ENCODE measurements around the gene DDX10. TPM values are rescaled to one million over a fixed set of nuclear protein-coding genes. Genes with fewer than 3 reads are reported as not detected.

DDX10 gene
- total and polyA plus RNA-seq, 10 donors: 17.5 to 39.3 (median 23.0) TPM

DNA sequence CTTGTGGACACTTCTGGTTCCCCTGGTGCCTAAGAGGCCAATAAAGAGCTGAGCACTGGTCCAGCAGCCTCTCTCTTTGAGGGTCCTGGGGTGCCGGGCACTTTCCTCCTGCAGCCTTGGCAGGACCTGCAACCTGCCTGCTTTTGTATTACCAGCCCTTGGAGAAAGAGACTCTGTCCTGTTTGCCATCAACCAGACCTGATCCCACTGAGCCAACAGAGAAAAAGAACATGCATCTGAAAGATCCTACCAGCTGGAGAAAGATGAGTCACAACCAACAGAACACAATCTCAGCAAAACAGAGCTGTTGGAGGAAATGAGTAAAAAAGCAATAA is 321.0 kb downstream of the DDX10 start:
- Histone ChIP-seq H3K4me3 (no peak overlapping the region), H3K36me3 (no peaks in the 10 kb centered on the region), H3K27me3 (replicated peaks in 1 of 7) (no peaks in the 10 kb centered on the region), H3K9me3 (peaks cover 0 to 14% (median 0%) of the 10 kb centered on the region in 8 donors), H3K4me1 (no peaks in the 10 kb centered on the region), H3K27ac (no peak overlapping the region)
- TF ChIP-seq, protein P1, sequence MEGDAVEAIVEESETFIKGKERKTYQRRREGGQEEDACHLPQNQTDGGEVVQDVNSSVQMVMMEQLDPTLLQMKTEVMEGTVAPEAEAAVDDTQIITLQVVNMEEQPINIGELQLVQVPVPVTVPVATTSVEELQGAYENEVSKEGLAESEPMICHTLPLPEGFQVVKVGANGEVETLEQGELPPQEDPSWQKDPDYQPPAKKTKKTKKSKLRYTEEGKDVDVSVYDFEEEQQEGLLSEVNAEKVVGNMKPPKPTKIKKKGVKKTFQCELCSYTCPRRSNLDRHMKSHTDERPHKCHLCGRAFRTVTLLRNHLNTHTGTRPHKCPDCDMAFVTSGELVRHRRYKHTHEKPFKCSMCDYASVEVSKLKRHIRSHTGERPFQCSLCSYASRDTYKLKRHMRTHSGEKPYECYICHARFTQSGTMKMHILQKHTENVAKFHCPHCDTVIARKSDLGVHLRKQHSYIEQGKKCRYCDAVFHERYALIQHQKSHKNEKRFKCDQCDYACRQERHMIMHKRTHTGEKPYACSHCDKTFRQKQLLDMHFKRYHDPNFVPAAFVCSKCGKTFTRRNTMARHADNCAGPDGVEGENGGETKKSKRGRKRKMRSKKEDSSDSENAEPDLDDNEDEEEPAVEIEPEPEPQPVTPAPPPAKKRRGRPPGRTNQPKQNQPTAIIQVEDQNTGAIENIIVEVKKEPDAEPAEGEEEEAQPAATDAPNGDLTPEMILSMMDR (IDR thresholded peaks at IDR 0.05 in 8 of 11, conservative IDR thresholded peaks at IDR 0.05 in 3 of 11): no peak
- TF ChIP-seq POLR2AphosphoS5 (IDR thresholded peaks at IDR 0.05): no peak
- TF ChIP-seq POLR2A (IDR thresholded peaks at IDR 0.05): no peak
- no peak for DNase-seq
- intact Hi-C loops (cut with DNase I; ENCODE audit: low total_unique reads): no loop called here
- WGBS, 5 donors: 89 to 100% (median 92%) methylated on average over 1 of the region's 1 CpG

Other genes with a start within 250 kb of the DDX10 start
- 1 to 10 TPM in 1 of 7 donors, under 1 TPM in 5, not detected in 1; 0.27 to 1.0 (median 0.73) TPM for gene C11orf65, start 197.5 kb upstream of the DDX10 start, total RNA-seq
- gene C11orf65, start 197.5 kb upstream of the DDX10 start, polyA plus RNA-seq: under 1 TPM; 0.22 to 0.59 (median 0.26) TPM
- 10 to 100 TPM in 6 of 7 donors, 1 to 10 TPM in 1; 7.8 to 21.0 (median 18.2) TPM for gene POGLUT3, start 166.7 kb upstream of the DDX10 start, total RNA-seq
- gene POGLUT3, start 166.7 kb upstream of the DDX10 start, polyA plus RNA-seq: 1 to 10 TPM; 3.0 to 5.8 (median 3.9) TPM
- gene EXPH5, start 71.3 kb upstream of the DDX10 start, total RNA-seq: 1 to 10 TPM in 3 of 7 donors, under 1 TPM in 4; 0.60 to 1.9 (median 0.89) TPM
- under 1 TPM; 0.05 to 0.09 (median 0.06) TPM for gene EXPH5, start 71.3 kb upstream of the DDX10 start, polyA plus RNA-seq

All from spleen (tissue), 11 donors.